SU-DHL-6 (cell line): ENCODE data around the gene OR51A4.

ENCODE experiments used
- H2AFZ ChIP-seq: fragments of 200-600 bp; sonication (generic); 2 replicates; pipeline ENCODE4 v1.6.1; 2014; ENCODE audit warnings: low read depth, mild to moderate bottlenecking, moderate library complexity, mixed read lengths, antibody characterized with exemption, low read length; ENCODE audit not compliant: severe bottlenecking
- H3F3A ChIP-seq: fragments of 200-600 bp; shearing (Covaris generic); 2 replicates; pipeline ENCODE4 v1.6.0; 2016; ENCODE audit warnings: antibody characterized with exemption, mild to moderate bottlenecking; ENCODE audit not compliant: insufficient read depth
- H3K27ac ChIP-seq: fragments of 200-600 bp; sonication (generic); 2 replicates; pipeline ENCODE4 v1.5.1; 2016; ENCODE audit warnings: low read depth, mild to moderate bottlenecking, low read length, moderate library complexity, mixed read lengths
- H3K27me3 ChIP-seq: fragments of 200-600 bp; sonication (generic), shearing (Covaris generic); 2 replicates; pipeline ENCODE4 v1.6.0; 2014; ENCODE audit warnings: mild to moderate bottlenecking, low read length
- H3K36me3 ChIP-seq: fragments of 200-600 bp; sonication (generic); 2 replicates; pipeline ENCODE4 v1.6.1; 2014; ENCODE audit warnings: mild to moderate bottlenecking, low read length, mixed read lengths
- H3K4me2 ChIP-seq: fragments of 300-600, 200-600 bp; shearing (Covaris generic), sonication (generic); 2 replicates; pipeline ENCODE4 v1.6.0; 2014; ENCODE audit warnings: low read length, low read depth, mild to moderate bottlenecking; ENCODE audit not compliant: poor library complexity, severe bottlenecking
- H3K4me3 ChIP-seq: fragments of 200-600 bp; sonication (generic); 2 replicates; pipeline ENCODE4 v1.5.1; 2014; ENCODE audit warnings: antibody characterized with exemption, low read length, mild to moderate bottlenecking, mixed read lengths; ENCODE audit not compliant: insufficient read depth, poor library complexity, severe bottlenecking
- H3K79me2 ChIP-seq: fragments of 200-600 bp; sonication (generic); 2 replicates; pipeline ENCODE4 v1.6.1; 2014; ENCODE audit warnings: mild to moderate bottlenecking, low read length, moderate library complexity; ENCODE audit not compliant: insufficient read depth
- H3K9ac ChIP-seq: fragments of 200-600 bp; sonication (generic); 2 replicates; pipeline ENCODE4 v1.7.0; 2014; ENCODE audit warnings: mild to moderate bottlenecking, low read length
- H3K9me2 ChIP-seq: fragments of 200-600 bp; sonication (generic); replicated peaks from 2 replicates; pipeline ENCODE4 v1.6.1; 2014; ENCODE audit warnings: low read length; ENCODE audit not compliant: insufficient read depth
- H3K9me3 ChIP-seq: fragments of 200-600 bp; sonication (generic); 2 replicates; pipeline ENCODE4 v1.6.1; 2014; ENCODE audit warnings: low read length, mixed read lengths; ENCODE audit not compliant: insufficient read depth
- H4K20me1 ChIP-seq: fragments of 200-600 bp; sonication (generic); 2 replicates; pipeline ENCODE4 v1.6.1; 2014; ENCODE audit warnings: low read depth, mild to moderate bottlenecking, antibody characterized with exemption, low read length, moderate library complexity, mixed read lengths
- EZH2phosphoT487 ChIP-seq: fragments of 200-600 bp; sonication (generic), shearing (Covaris generic); conservative IDR thresholded peaks from 2 replicates; pipeline ENCODE4 v1.6.1; 2018; ENCODE audit warnings: mild to moderate bottlenecking, antibody characterized with exemption, low read length, moderate library complexity, mixed read lengths
- TF ChIP-seq, protein P1 (sequence below): fragments of 200-600 bp; sonication (generic); IDR thresholded peaks from one replicate; pipeline ENCODE4 v1.5.1; 2017; ENCODE audit warnings: antibody characterized with exemption, mild to moderate bottlenecking, low read length, moderate library complexity; ENCODE audit not compliant: insufficient read depth, poor library complexity, severe bottlenecking

OR51A4 gene

DNA sequence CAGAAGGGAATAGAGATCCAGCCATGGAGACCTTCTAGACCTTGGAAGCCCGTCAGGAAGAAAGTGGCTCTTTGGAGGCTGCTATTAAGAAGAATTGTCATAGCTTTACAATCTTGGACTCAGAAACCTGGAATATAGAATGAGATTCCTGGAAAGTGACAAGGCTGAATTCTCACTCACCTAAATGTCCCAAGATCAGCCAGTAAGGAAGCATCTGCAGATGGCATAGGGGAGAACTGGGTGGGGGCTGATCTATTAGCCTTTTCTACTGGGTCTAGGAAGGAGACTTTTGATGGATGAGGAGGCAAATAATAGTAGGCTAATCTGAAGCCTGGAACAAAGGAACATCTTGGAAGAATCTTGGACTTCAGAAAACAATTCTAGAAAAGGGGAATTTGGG lies 23.2 kb downstream of the OR51A4 start, which contains the start of gene OR51G1:
TSS of gene OR51G1 (minus strand) at position 101 of the 400 bp plus-strand sequence. CDS start at position 101, 0 bp downstream.
- TF ChIP-seq, protein P1, sequence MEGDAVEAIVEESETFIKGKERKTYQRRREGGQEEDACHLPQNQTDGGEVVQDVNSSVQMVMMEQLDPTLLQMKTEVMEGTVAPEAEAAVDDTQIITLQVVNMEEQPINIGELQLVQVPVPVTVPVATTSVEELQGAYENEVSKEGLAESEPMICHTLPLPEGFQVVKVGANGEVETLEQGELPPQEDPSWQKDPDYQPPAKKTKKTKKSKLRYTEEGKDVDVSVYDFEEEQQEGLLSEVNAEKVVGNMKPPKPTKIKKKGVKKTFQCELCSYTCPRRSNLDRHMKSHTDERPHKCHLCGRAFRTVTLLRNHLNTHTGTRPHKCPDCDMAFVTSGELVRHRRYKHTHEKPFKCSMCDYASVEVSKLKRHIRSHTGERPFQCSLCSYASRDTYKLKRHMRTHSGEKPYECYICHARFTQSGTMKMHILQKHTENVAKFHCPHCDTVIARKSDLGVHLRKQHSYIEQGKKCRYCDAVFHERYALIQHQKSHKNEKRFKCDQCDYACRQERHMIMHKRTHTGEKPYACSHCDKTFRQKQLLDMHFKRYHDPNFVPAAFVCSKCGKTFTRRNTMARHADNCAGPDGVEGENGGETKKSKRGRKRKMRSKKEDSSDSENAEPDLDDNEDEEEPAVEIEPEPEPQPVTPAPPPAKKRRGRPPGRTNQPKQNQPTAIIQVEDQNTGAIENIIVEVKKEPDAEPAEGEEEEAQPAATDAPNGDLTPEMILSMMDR = no peak
- TF ChIP-seq EZH2phosphoT487 = no peak
- no peaks in the 10 kb centered on the region for H3K9me2 ChIP-seq
- H3K79me2 ChIP-seq = no peaks in the 10 kb centered on the region
- H3F3A ChIP-seq = no peaks in the 10 kb centered on the region
- no peak within 1 kb of the TSS for H3K27ac ChIP-seq
- no peaks in the 10 kb centered on the region for H3K36me3 ChIP-seq
- H3K9me3 ChIP-seq = no peaks in the 10 kb centered on the region
- no peaks in the 10 kb centered on the region for H4K20me1 ChIP-seq
- H3K4me2 ChIP-seq = no peak within 1 kb of the TSS
- no peak within 1 kb of the TSS for H2AFZ ChIP-seq
- H3K9ac ChIP-seq = no peak within 1 kb of the TSS
- H3K4me3 ChIP-seq = no peak within 1 kb of the TSS
- H3K27me3 ChIP-seq = no peaks in the 10 kb centered on the region

DNA sequence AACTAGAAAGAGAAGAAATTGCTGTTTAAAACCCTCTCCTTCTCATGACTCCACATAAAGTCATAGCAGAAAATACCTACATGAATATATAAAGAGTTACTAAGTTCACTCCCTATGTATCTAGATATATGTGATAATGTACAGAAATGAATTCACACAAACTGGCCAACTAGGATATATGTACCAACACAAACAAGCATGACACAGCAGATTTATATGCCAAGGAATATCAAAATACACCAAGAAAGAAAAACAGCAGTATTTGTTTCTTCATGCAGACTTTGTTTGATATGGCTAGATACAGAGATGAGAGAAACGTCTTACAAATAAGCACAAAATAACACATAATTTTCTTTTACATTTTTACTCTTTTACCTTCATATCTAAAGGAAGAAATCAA lies 25.1 kb downstream of the OR51A4 start:
- H4K20me1 ChIP-seq = no peaks in the 10 kb centered on the region
- H3K9me2 ChIP-seq = no peaks in the 10 kb centered on the region
- no peaks in the 10 kb centered on the region for H3F3A ChIP-seq
- no peaks in the 10 kb centered on the region for H3K79me2 ChIP-seq
- H3K9me3 ChIP-seq = no peaks in the 10 kb centered on the region
- H3K9ac ChIP-seq = no peak overlapping the region
- no peak overlapping the region for H3K4me2 ChIP-seq
- H2AFZ ChIP-seq = no peak overlapping the region
- TF ChIP-seq, protein P1 = no peak
- TF ChIP-seq EZH2phosphoT487 = no peak
- H3K4me3 ChIP-seq = no peak overlapping the region
- H3K27ac ChIP-seq = no peak overlapping the region
- H3K36me3 ChIP-seq = no peaks in the 10 kb centered on the region
- no peaks in the 10 kb centered on the region for H3K27me3 ChIP-seq

DNA sequence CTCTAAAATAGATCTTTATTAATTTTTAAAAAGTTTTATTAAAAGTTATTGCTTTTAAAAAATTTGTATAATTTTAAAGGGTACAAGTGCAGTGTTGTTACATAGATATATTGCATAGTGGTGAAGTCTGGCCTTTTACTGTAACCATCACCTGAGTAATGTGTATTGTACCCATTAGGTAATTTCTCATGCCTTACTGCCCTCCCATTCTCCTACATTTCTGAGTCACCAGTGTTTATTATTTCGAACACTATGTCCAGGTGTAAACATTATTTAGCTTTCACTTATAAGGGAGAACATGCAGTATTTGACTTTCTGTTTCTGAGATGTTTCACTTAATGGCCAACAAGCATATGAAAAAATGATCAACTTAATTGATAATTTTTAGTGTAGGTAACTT lies 25.6 kb downstream of the OR51A4 start:
- H2AFZ ChIP-seq = no peak overlapping the region
- H3K4me2 ChIP-seq = no peak overlapping the region
- H3K27ac ChIP-seq = no peak overlapping the region
- H3K9me3 ChIP-seq = no peaks in the 10 kb centered on the region
- H3F3A ChIP-seq = no peaks in the 10 kb centered on the region
- H3K4me3 ChIP-seq = no peak overlapping the region
- no peaks in the 10 kb centered on the region for H3K27me3 ChIP-seq
- no peaks in the 10 kb centered on the region for H4K20me1 ChIP-seq
- H3K79me2 ChIP-seq = no peaks in the 10 kb centered on the region
- H3K36me3 ChIP-seq = no peaks in the 10 kb centered on the region
- TF ChIP-seq, protein P1 = no peak
- TF ChIP-seq EZH2phosphoT487 = no peak
- no peak overlapping the region for H3K9ac ChIP-seq
- no peaks in the 10 kb centered on the region for H3K9me2 ChIP-seq

DNA sequence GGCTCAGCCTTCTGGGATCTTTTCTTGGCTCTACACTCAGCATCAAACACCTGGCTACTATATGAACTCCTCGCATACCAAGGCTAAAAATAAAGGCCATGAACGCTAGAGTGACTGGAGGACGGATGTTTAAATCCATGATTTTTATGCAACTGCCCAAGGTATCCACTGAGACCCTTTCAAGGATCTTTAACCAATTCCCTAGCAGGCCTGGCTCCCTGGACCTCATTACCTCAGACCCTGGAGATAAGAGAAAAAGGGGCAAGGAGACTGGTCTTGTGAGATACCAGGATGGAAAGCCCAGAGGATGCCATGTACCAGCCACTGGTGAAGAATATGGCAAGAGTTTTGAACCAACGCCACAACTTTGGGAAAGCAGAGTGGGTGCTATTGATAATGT lies 28.2 kb downstream of the OR51A4 start, which contains the start of gene OR51G2:
TSS of gene OR51G2 (minus strand) at position 101 of the 400 bp plus-strand sequence. CDS start 3,687 bp downstream, outside the sequence.
- Histone ChIP-seq H3F3A (no peaks in the 10 kb centered on the region), H3K36me3 (no peaks in the 10 kb centered on the region), H3K4me2 (no peak within 1 kb of the TSS), H4K20me1 (no peaks in the 10 kb centered on the region), H3K9me3 (no peaks in the 10 kb centered on the region), H3K27me3 (no peaks in the 10 kb centered on the region), H3K9ac (no peak within 1 kb of the TSS), H2AFZ (no peak within 1 kb of the TSS), H3K9me2 (no peaks in the 10 kb centered on the region), H3K4me3 (no peak within 1 kb of the TSS), H3K79me2 (no peaks in the 10 kb centered on the region), H3K27ac (no peak within 1 kb of the TSS)
- TF ChIP-seq, protein P1 = no peak
- TF ChIP-seq EZH2phosphoT487 = no peak
